K562 (cell line): ENCODE data around the gene CABS1. TPM values are rescaled to one million over a fixed set of nuclear protein-coding genes. Genes with fewer than 3 reads are reported as not detected.

ENCODE experiments used
- ATAC-seq: fragments of 200-7000 bp; cut with Tn5 transposase; 3 replicates; pipeline ENCODE4 v1.9.1; 2020; ENCODE audit warnings: moderate library complexity
- BruUV-seq: library from RNA; stranded (reverse); fragments of 400-500 nt; replicated peaks from 2 replicates; lab custom pipeline; 2021; lab: Mats Ljungman, UMichigan
- CTCF ChIA-PET: fragments of 300-600 bp; formaldehyde crosslinking; extraction: SDS; loops from one replicate; lab custom pipeline; 2021; ENCODE audit warnings: low intra/inter-chr PET ratio; lab: Yijun Ruan, JAX
- POLR2A ChIA-PET: fragments of 300-600, 350-650 bp; sonication (Branson Sonifier 250); formaldehyde crosslinking; extraction: SDS; loops from one replicate; lab custom pipeline; 2021; ENCODE audit warnings: antibody characterized with exemption, inconsistent platforms; lab: Yijun Ruan, JAX
- DNase-seq, 4 experiments: peaks; one replicate each; pipeline versions ENCODE4 v3.0.0 to v3.0.0-alpha.2; 2011 to 2018; ENCODE audit warnings: low spot score in 3 of 4, mixed read lengths in 3 of 4; ENCODE audit errors: extremely low read depth in 1 of 4
- FAIRE-seq: peaks from 2 replicates; lab custom pipeline; 2011; peaks lifted over from hg19 to GRCh38; lab: Jason Lieb, UNC
- H2AFZ ChIP-seq: 2 replicates; pipeline ENCODE4 v1.6.0; 2011; ENCODE audit warnings: low read depth, low read length, control low read depth, inconsistent platforms
- H3K27ac ChIP-seq: fragments of 200-600 bp; 3 replicates; pipeline ENCODE4 v1.8.0; 2011; ENCODE audit warnings: low read depth, mild to moderate bottlenecking, control low read depth, inconsistent platforms, low read length, moderate library complexity, mixed read lengths; ENCODE audit errors: extremely low read depth
- H3K27me3 ChIP-seq, 2 experiments: fragments of 300-600 bp in 1 of 2; 2 replicates in 1 of 2; 3 replicates in 1 of 2; pipeline versions ENCODE4 v1.6.0 to v1.8.0; 2011; ENCODE audit warnings: inconsistent platforms in 2 of 2, low read length in 2 of 2, mild to moderate bottlenecking in 1 of 2, mixed read lengths in 1 of 2, moderate library complexity in 1 of 2; ENCODE audit not compliant: control insufficient read depth in 2 of 2, insufficient read depth in 2 of 2
- H3K36me3 ChIP-seq: fragments of 300-600 bp; 3 replicates; pipeline ENCODE4 v1.8.0; 2011; ENCODE audit warnings: mild to moderate bottlenecking, low read length, inconsistent platforms; ENCODE audit not compliant: control insufficient read depth, insufficient read depth
- H3K4me1 ChIP-seq, 2 experiments: fragments of 200-600 bp in 1 of 2; replicated peaks in 1 of 2; 2 replicates in 1 of 2; 3 replicates in 1 of 2; pipeline versions ENCODE4 v1.5.1 to v1.8.0; 2011; ENCODE audit warnings: inconsistent platforms in 2 of 2, low read length in 2 of 2, mild to moderate bottlenecking in 1 of 2, mixed read lengths in 1 of 2, moderate library complexity in 1 of 2; ENCODE audit not compliant: control insufficient read depth in 2 of 2, insufficient read depth in 2 of 2
- H3K4me2 ChIP-seq: 2 replicates; pipeline ENCODE4 v1.6.1; 2011; ENCODE audit warnings: low read length, control low read depth, inconsistent platforms, mixed read lengths; ENCODE audit not compliant: insufficient read depth
- H3K4me3 ChIP-seq: fragments of 200-600 bp; sonication (generic), shearing (Covaris generic); 2 replicates; pipeline ENCODE4 v1.5.1; 2016; ENCODE audit warnings: control low read depth, inconsistent platforms
- H3K79me2 ChIP-seq: fragments of 200-600 bp; 3 replicates; pipeline ENCODE4 v1.8.0; 2011; ENCODE audit warnings: low read length, inconsistent platforms; ENCODE audit not compliant: control insufficient read depth, insufficient read depth
- H3K9ac ChIP-seq, 2 experiments: 2 replicates each; pipeline versions ENCODE4 v1.6.0 to v1.6.1; 2011; ENCODE audit warnings: low read depth in 2 of 2, low read length in 2 of 2, control low read depth in 1 of 2, inconsistent platforms in 1 of 2, mild to moderate bottlenecking in 1 of 2, mixed read lengths in 1 of 2; ENCODE audit not compliant: insufficient read depth in 1 of 2
- H3K9me1 ChIP-seq: one replicate; pipeline ENCODE4 v1.6.0; 2011; ENCODE audit warnings: inconsistent platforms, mild to moderate bottlenecking, low read length, moderate library complexity; ENCODE audit not compliant: control insufficient read depth, insufficient read depth
- H3K9me3 ChIP-seq: replicated peaks from 2 replicates; pipeline ENCODE4 v1.5.1; 2011; ENCODE audit warnings: low read depth, low read length, inconsistent platforms; ENCODE audit not compliant: control insufficient read depth, insufficient read depth
- H4K20me1 ChIP-seq: replicated peaks from 2 replicates; pipeline ENCODE4 v1.6.1; 2011; ENCODE audit warnings: low read length, inconsistent platforms, mixed read lengths; ENCODE audit not compliant: control insufficient read depth, insufficient read depth
- CHD4 ChIP-seq: fragments of 200-600 bp; sonication (generic); IDR thresholded peaks from 3 replicates; pipeline ENCODE4 v1.6.1; 2012; ENCODE audit warnings: low read depth, mild to moderate bottlenecking, mixed read lengths, low read length, inconsistent platforms; ENCODE audit not compliant: insufficient read depth, insufficient replicate concordance, poor library complexity, severe bottlenecking
- CREB1 ChIP-seq, 2 experiments: sonication (generic) in 1 of 2; formaldehyde crosslinking in 1 of 2; IDR thresholded peaks; 2 replicates each; pipeline versions ENCODE4 v1.6.1 to v1.8.0; 2012 to 2022; ENCODE audit warnings: inconsistent platforms in 1 of 2, mild to moderate bottlenecking in 1 of 2, missing genetic modification reagents in 1 of 2, moderate library complexity in 1 of 2
- CTCFL ChIP-seq: IDR thresholded peaks from 2 replicates; pipeline ENCODE4 v1.6.1; 2011; ENCODE audit warnings: borderline replicate concordance, low read depth, mild to moderate bottlenecking, moderate library complexity, low read length; ENCODE audit not compliant: insufficient read depth, poor library complexity, severe bottlenecking
- FOXO4 ChIP-seq: fragments of 450-650 bp; formaldehyde crosslinking; IDR thresholded peaks from 2 replicates; pipeline ENCODE4 v1.4.0; 2020; ENCODE audit warnings: mild to moderate bottlenecking, moderate library complexity
- JUND ChIP-seq, 2 experiments: IDR thresholded peaks; 2 replicates in 1 of 2; 3 replicates in 1 of 2; pipeline ENCODE4 v1.6.1; 2011; ENCODE audit warnings: borderline replicate concordance in 2 of 2, low read depth in 2 of 2, low read length in 2 of 2, improper control_type of control experiment in 1 of 2, missing biosample characterization in 1 of 2, missing genetic modification characterization in 1 of 2, missing genetic modification reagents in 1 of 2
- KLF16 ChIP-seq: IDR thresholded peaks from 2 replicates; pipeline ENCODE4 v1.6.1; 2016; ENCODE audit warnings: antibody characterized with exemption
- MYNN ChIP-seq, 2 experiments: sonication (generic); formaldehyde crosslinking in 1 of 2; IDR thresholded peaks; 2 replicates each; pipeline versions ENCODE4 v1.5.0 to v1.6.1; 2016 to 2020; ENCODE audit warnings: antibody characterized with exemption in 1 of 2, missing genetic modification reagents in 1 of 2
- ZNF174 ChIP-seq: fragments of 250-450 bp; sonication (Bioruptor Pico); IDR thresholded peaks from 2 replicates; pipeline ENCODE4 v1.4.0; 2020; ENCODE audit warnings: mild to moderate bottlenecking
- ZNF699 ChIP-seq: fragments of 250-450 bp; sonication (Bioruptor Pico); IDR thresholded peaks from 2 replicates; pipeline ENCODE4 v1.8.0; 2021; ENCODE audit warnings: mild to moderate bottlenecking, moderate library complexity; ENCODE audit not compliant: insufficient replicate concordance
- ZZZ3 ChIP-seq: fragments of 450-650 bp; IDR thresholded peaks from 2 replicates; pipeline ENCODE4 v1.6.1; 2016; ENCODE audit warnings: antibody characterized with exemption, mild to moderate bottlenecking, moderate library complexity
- WGBS: fragments of 100-300 bp; shearing (Covaris generic); methylation state at CpG from one replicate; pipeline ENCODE4 v1.1.6; 2016; ENCODE audit warnings: low coverage, mixed read lengths; ENCODE audit not compliant: insufficient coverage; ENCODE audit errors: missing lambda C conversion rate; 5-methylcytosine and 5-hydroxymethylcytosine counted together
- in situ Hi-C: fragments of 300-500 bp; cut with MboI; formaldehyde crosslinking; loops from 4 replicates; pipeline ENCODE4 v1.15.0; 2018; ENCODE audit warnings: inconsistent platforms, mixed read lengths
- intact Hi-C: fragments of 100-400 bp; cut with micrococcal nuclease; formaldehyde crosslinking; loops from 2 replicates; pipeline ENCODE4 v1.14.2; 2022
- polyA plus RNA-seq, 8 experiments: library from polyadenylated mRNA; depleted of rRNA in 4 of 8; stranded (reverse) in 5 of 8; unstranded in 3 of 8; fragments of >200 nt; fragmentation: Nextera tagmentation in 2 of 8; fragmentation: Illumina TruSeq in 1 of 8; extraction: Ambion mirVana in 2 of 8; extraction: Trizol in 1 of 8; gene quantifications; 2 replicates each; pipeline versions ENCODE4 v1.2.1 to v1.2.3, GENCODE V29; 2011 to 2014; ENCODE audit warnings: inconsistent platforms in 1 of 8, missing spikeins in 1 of 8
- total RNA-seq, 7 experiments: library from RNA; depleted of rRNA in 6 of 7; stranded (reverse); fragments of >200 nt in 6 of 7; fragmentation: Illumina TruSeq in 2 of 7; extraction: Trizol in 2 of 7; gene quantifications; 2 replicates each; pipeline versions ENCODE4 v1.2.1 to v1.2.3, GENCODE V29; 2011 to 2021; ENCODE audit warnings: low replicate concordance in 1 of 7
- TF ChIP-seq, protein P1 (sequence below): fragments of 450-650 bp; IDR thresholded peaks from 2 replicates; pipeline ENCODE4 v1.6.1; 2016; ENCODE audit warnings: mild to moderate bottlenecking
- TF ChIP-seq, protein P2 (sequence below), 2 experiments: fragments of 450-650 bp in 1 of 2; sonication (generic) in 1 of 2; formaldehyde crosslinking in 1 of 2; IDR thresholded peaks in 1 of 2; conservative IDR thresholded peaks in 1 of 2; 2 replicates each; pipeline versions ENCODE4 v1.6.1 to v1.8.1; 2016 to 2023; ENCODE audit warnings: mild to moderate bottlenecking in 2 of 2, moderate library complexity in 2 of 2, inconsistent platforms in 1 of 2, missing genetic modification reagents in 1 of 2

Gene CABS1
- total and polyA plus RNA-seq, 9 of the 15 experiments (the other 6 are each of a cell fraction or from before 2014, with no cell fraction given): not detected

DNA sequence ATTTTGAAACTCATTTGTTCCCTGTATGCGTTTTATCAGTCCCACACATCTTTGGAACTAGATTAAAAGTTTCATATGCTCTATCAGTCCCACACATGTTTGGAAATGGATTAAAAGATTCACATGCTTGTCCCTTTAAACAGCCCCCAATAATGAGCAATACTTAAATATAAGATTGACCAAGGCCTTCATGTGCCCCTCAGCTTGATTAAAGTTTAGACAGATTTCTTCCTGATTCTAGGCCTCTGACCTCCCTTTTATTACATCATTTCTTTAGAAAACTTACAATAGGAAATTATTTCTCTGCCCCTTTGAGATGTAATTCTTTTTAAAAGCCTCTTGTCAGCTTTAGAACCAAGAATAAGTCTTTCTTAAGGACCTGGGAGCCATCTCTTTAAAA lies 31.7 kb upstream of the CABS1 start:
- POLR2A ChIA-PET: no interaction called here
- ATAC-seq (no peak), DNase-seq (no peak), FAIRE-seq (no peak)
- Histone ChIP-seq H3K79me2 (no peaks in the 10 kb centered on the region), H3K4me1 (no peaks in the 10 kb centered on the region), H4K20me1 (no peaks in the 10 kb centered on the region), H3K9me1 (no peaks in the 10 kb centered on the region), H3K9ac (no peak overlapping the region), H3K36me3 (no peaks in the 10 kb centered on the region), H3K27ac (no peak overlapping the region), H2AFZ (no peak overlapping the region), H3K4me3 (no peak overlapping the region), H3K4me2 (no peak overlapping the region), H3K27me3 (no peaks in the 10 kb centered on the region), H3K9me3 (no peaks in the 10 kb centered on the region; the same call in 1 of the 2 replicates)
- CTCF ChIA-PET: no interaction called here
- in situ Hi-C loops (no loop called here), intact Hi-C loops (no loop called here)
- WGBS: 0% methylated on average over 1 of the region's 1 CpG
- BruUV-seq: no TSS peak
- TF ChIP-seq MYNN (IDR thresholded peaks at IDR 0.05): no peak
- no peak for TF ChIP-seq MYNN (CRISPR knock-in tag; IDR thresholded peaks at IDR 0.05)
- no peak for TF ChIP-seq FOXO4 (CRISPR knock-in tag)
- no peak for TF ChIP-seq KLF16
- no peak for TF ChIP-seq ZNF699 (CRISPR knock-in tag)
- TF ChIP-seq CREB1 (IDR thresholded peaks at IDR 0.05): no peak
- no peak for TF ChIP-seq CREB1 (CRISPR knock-in tag; IDR thresholded peaks at IDR 0.05)
- no peak for TF ChIP-seq CHD4
- TF ChIP-seq, protein P1, sequence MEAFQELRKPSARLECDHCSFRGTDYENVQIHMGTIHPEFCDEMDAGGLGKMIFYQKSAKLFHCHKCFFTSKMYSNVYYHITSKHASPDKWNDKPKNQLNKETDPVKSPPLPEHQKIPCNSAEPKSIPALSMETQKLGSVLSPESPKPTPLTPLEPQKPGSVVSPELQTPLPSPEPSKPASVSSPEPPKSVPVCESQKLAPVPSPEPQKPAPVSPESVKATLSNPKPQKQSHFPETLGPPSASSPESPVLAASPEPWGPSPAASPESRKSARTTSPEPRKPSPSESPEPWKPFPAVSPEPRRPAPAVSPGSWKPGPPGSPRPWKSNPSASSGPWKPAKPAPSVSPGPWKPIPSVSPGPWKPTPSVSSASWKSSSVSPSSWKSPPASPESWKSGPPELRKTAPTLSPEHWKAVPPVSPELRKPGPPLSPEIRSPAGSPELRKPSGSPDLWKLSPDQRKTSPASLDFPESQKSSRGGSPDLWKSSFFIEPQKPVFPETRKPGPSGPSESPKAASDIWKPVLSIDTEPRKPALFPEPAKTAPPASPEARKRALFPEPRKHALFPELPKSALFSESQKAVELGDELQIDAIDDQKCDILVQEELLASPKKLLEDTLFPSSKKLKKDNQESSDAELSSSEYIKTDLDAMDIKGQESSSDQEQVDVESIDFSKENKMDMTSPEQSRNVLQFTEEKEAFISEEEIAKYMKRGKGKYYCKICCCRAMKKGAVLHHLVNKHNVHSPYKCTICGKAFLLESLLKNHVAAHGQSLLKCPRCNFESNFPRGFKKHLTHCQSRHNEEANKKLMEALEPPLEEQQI: no peak
- no peak for TF ChIP-seq JUND (IDR thresholded peaks at IDR 0.05; ENCODE audit: borderline replicate concordance, low read depth, low read length)
- TF ChIP-seq JUND (tag; IDR thresholded peaks at IDR 0.05; ENCODE audit: borderline replicate concordance, low read depth, low read length): no peak
- TF ChIP-seq, protein P2, sequence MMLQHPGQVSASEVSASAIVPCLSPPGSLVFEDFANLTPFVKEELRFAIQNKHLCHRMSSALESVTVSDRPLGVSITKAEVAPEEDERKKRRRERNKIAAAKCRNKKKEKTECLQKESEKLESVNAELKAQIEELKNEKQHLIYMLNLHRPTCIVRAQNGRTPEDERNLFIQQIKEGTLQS (IDR thresholded peaks at IDR 0.05): no peak
- TF ChIP-seq, protein P2 (CRISPR knock-in tag; conservative IDR thresholded peaks at IDR 0.05): no peak
- TF ChIP-seq ZNF174 (CRISPR knock-in tag): no peak
- TF ChIP-seq CTCFL: no peak
- TF ChIP-seq ZZZ3: no peak
